Endothelial cell of umbilical vein (primary cell): ENCODE results near the gene MCU.

Experiments
- CTCF ChIP-seq, 2 donors: IDR thresholded peaks; 1 replicate in 1 of 2; 2 replicates in 1 of 2; pipeline ENCODE4 v1.5.1; 2011; ENCODE audit warnings: low read length in 2 of 2, mild to moderate bottlenecking in 2 of 2, moderate library complexity in 2 of 2, control low read depth in 1 of 2, inconsistent platforms in 1 of 2, low read depth in 1 of 2; ENCODE audit not compliant: insufficient read depth in 1 of 2; ENCODE audit errors: extremely low read depth in 1 of 2
- EZH2 ChIP-seq: IDR thresholded peaks from 2 replicates; pipeline ENCODE4 v1.6.1; 2012; ENCODE audit warnings: borderline replicate concordance, low read depth, mild to moderate bottlenecking, moderate library complexity, low read length, inconsistent platforms; ENCODE audit not compliant: severe bottlenecking
- FOS ChIP-seq: IDR thresholded peaks from 2 replicates; pipeline ENCODE4 v1.6.1; 2011; ENCODE audit warnings: mild to moderate bottlenecking, low read length, moderate library complexity, borderline replicate concordance; ENCODE audit not compliant: insufficient read depth
- MAX ChIP-seq: IDR thresholded peaks from 2 replicates; pipeline ENCODE4 v1.6.1; 2011; ENCODE audit not compliant: insufficient read depth, insufficient read length
- MYC ChIP-seq: IDR thresholded peaks from one replicate; pipeline ENCODE4 v1.6.1; 2011; ENCODE audit warnings: mild to moderate bottlenecking, low read depth, low read length
- POLR2A ChIP-seq: IDR thresholded peaks from 2 replicates; pipeline ENCODE4 v1.6.1; 2012; ENCODE audit warnings: low read depth, mild to moderate bottlenecking, control low read depth, low read length
- POLR2AphosphoS5 ChIP-seq: IDR thresholded peaks from 2 replicates; pipeline ENCODE4 v1.6.1; 2012; ENCODE audit warnings: low read depth, mild to moderate bottlenecking, control low read depth, low read length, moderate library complexity; ENCODE audit not compliant: insufficient read depth

- no peak for TF ChIP-seq MYC
- no peak for TF ChIP-seq CTCF (IDR thresholded peaks at IDR 0.05; ENCODE audit: extremely low read depth in 1 of 2, insufficient read depth in 1 of 2, low read depth in 1 of 2, low read length in 2 of 2)
- no peak for TF ChIP-seq POLR2A
- TF ChIP-seq FOS = no peak
- TF ChIP-seq EZH2 = no peak
- TF ChIP-seq MAX = no peak
- TF ChIP-seq POLR2AphosphoS5 = no peak
These were observed 194.7 kb downstream of the MCU start for GRCh38 chr10:72886621-72887020.
